Kidney (tissue), 14 donors: Measurements from ENCODE around the gene OVOL2. TPM values are rescaled to one million over a fixed set of nuclear protein-coding genes. Genes with fewer than 3 reads are reported as not detected.

Source experiments
- DNase-seq, 5 donors: peaks; one replicate each; pipeline ENCODE4 v3.0.0-alpha.2; 2013 to 2020
- FAIRE-seq: peaks from 2 replicates; lab custom pipeline; 2012; peaks lifted over from hg19 to GRCh38; lab: Jason Lieb, UNC
- H3K27ac ChIP-seq, 2 donors: one replicate each; pipeline ENCODE4 v1.7.0; 2013; ENCODE audit warnings: low read depth in 2 of 2, low read length in 2 of 2, inconsistent platforms in 1 of 2
- H3K27me3 ChIP-seq: one replicate; pipeline ENCODE4 v1.7.1; 2013; ENCODE audit warnings: low read length, inconsistent platforms; ENCODE audit not compliant: control insufficient read depth, insufficient read depth
- H3K36me3 ChIP-seq, 3 donors: one replicate each; pipeline versions ENCODE4 v1.7.0 to v1.7.1; 2013; ENCODE audit warnings: low read length in 3 of 3, control low read depth in 1 of 3, inconsistent platforms in 1 of 3; ENCODE audit not compliant: insufficient read depth in 3 of 3, control insufficient read depth in 2 of 3
- H3K4me1 ChIP-seq, 3 donors: one replicate each; pipeline versions ENCODE4 v1.7.0 to v1.7.1; 2013; ENCODE audit warnings: low read length in 3 of 3, inconsistent platforms in 1 of 3, low read depth in 1 of 3; ENCODE audit not compliant: control insufficient read depth in 2 of 3, insufficient read depth in 2 of 3
- H3K4me3 ChIP-seq, 3 donors: one replicate each; pipeline versions ENCODE4 v1.7.0 to v1.8.1; 2013; ENCODE audit warnings: low read length in 3 of 3, control low read depth in 1 of 3, inconsistent platforms in 1 of 3
- H3K9ac ChIP-seq, 3 donors: one replicate each; pipeline versions ENCODE4 v1.7.0 to v1.7.1; 2013; ENCODE audit warnings: low read length in 3 of 3, control low read depth in 1 of 3, inconsistent platforms in 1 of 3
- H3K9me3 ChIP-seq, 3 donors: one replicate each; pipeline versions ENCODE4 v1.7.0 to v1.7.1; 2013; ENCODE audit warnings: low read length in 3 of 3, control low read depth in 1 of 3, inconsistent platforms in 1 of 3; ENCODE audit not compliant: control insufficient read depth in 2 of 3, insufficient read depth in 1 of 3
- CTCF ChIP-seq: IDR thresholded peaks from 3 replicates; pipeline ENCODE4 v1.5.1; 2012; ENCODE audit warnings: mild to moderate bottlenecking, moderate library complexity, borderline replicate concordance; ENCODE audit not compliant: insufficient read depth; ENCODE audit errors: extremely low read depth
- intact Hi-C: fragments of 100-400 bp; cut with DNase I; formaldehyde crosslinking; loops from one replicate; pipeline ENCODE4 v1.11.1; 2022
- polyA plus RNA-seq: library from polyadenylated mRNA; stranded (reverse); fragments of 350-450 nt; fragmentation: Illumina TruSeq; extraction: RNeasy Lipid Tissue Mini Kit (QIAGEN cat#74804); gene quantifications from one replicate; pipeline ENCODE4 v1.2.3, GENCODE V29; 2014; ENCODE audit warnings: low read depth, low replicate concordance; ENCODE audit not compliant: insufficient read depth
- total RNA-seq: library from RNA; stranded (reverse); fragmentation: NEBNext Ultra II Directional; extraction: Animal tissue kit (Norgen Biotek cat#: 25700); gene quantifications from one replicate; pipeline ENCODE4 v1.2.1, GENCODE V29; 2021
- donor health status: control.
- donor health status: control.
- donor health status: control.
- donor health status: control.
- donor health status: control.
- donor health status: DM: yes; HTN: yes; CAD: no.
- donor health status: Normal renal cell carcinoma (clear cell type).

OVOL2 gene
- total and polyA plus RNA-seq, 2 donors from 2014 or later = 4.1 to 4.8 TPM

GRCh38 chr20:17976305-17976704 is 81.4 kb downstream of the OVOL2 start:
- peaks cover 0 to 7% (median 2%) of the 10 kb centered on the region in 3 donors for H3K4me1 ChIP-seq
- no peak for FAIRE-seq
- no peak overlapping the region for H3K9ac ChIP-seq
- peaks cover 0 to 7% (median 2%) of the 10 kb centered on the region in 3 donors for H3K36me3 ChIP-seq
- H3K9me3 ChIP-seq = no peaks in the 10 kb centered on the region
- no peak overlapping the region for H3K4me3 ChIP-seq
- TF ChIP-seq CTCF = no peak
- H3K27ac ChIP-seq = no peak overlapping the region
- intact Hi-C loops = no loop called here
- no peak for DNase-seq
- H3K27me3 ChIP-seq = no peaks in the 10 kb centered on the region

Other genes starting within 250 kb of the OVOL2 start
- 94.9 TPM for gene SNX5, start 89.1 kb downstream of the OVOL2 start, total RNA-seq
- 133 TPM for gene SNX5, start 89.1 kb downstream of the OVOL2 start, polyA plus RNA-seq
- 15.5 TPM for gene MGME1, start 88.9 kb downstream of the OVOL2 start, total RNA-seq
- 16.7 TPM for gene MGME1, start 88.9 kb downstream of the OVOL2 start, polyA plus RNA-seq
- gene KAT14, start 79.9 kb upstream of the OVOL2 start, total RNA-seq = 12.8 TPM
- 10.2 TPM for gene KAT14, start 79.9 kb upstream of the OVOL2 start, polyA plus RNA-seq
- 13.1 TPM for gene PET117, start 79.9 kb upstream of the OVOL2 start, total RNA-seq
- gene PET117, start 79.9 kb upstream of the OVOL2 start, polyA plus RNA-seq = 19.7 TPM
- gene ZNF133, start 230.6 kb upstream of the OVOL2 start, total RNA-seq = 12.8 TPM
- gene ZNF133, start 230.6 kb upstream of the OVOL2 start, polyA plus RNA-seq = 15.0 TPM